Measurements from ENCODE around the gene FARP1. TPM values are rescaled to one million over a fixed set of nuclear protein-coding genes. Genes with fewer than 3 reads are reported as not detected.

The FARP1 gene
- total RNA-seq, 2 experiments from 2014 or later = not detected

DNA sequence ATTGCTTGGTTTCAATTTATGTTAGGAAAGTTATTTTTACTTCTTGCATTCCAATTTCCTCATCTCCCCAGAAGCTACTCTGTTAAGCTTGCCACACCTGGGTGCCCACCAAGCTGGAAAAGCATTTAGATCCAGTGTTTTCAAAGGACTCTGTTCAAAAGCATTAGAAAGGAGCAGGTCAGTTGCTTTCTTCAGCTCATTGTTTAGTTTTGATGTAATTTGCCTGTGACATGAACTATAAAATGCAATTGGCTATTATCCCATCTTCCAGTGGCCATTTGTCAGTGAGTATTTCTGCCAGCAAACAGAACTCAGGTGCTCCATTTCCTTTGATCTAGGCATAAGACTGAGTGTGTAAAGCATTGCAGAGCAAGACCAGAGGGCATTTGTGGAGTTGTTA lies 80.8 kb downstream of the FARP1 start:
- Histone ChIP-seq H2AFZ (ENCODE audit: low read length) (no peak overlapping the region), H4K20me1 (ENCODE audit: insufficient read depth, low read length) (no peaks in the 10 kb centered on the region), H3K79me2 (ENCODE audit: insufficient read depth, low read depth, low read length) (no peaks in the 10 kb centered on the region), H3K9me3 (ENCODE audit: low read length) (no peaks in the 10 kb centered on the region), H3K4me3 (ENCODE audit: low read depth, low read length, poor library complexity, severe bottlenecking) (no peak overlapping the region), H3K4me2 (ENCODE audit: low read length) (no peak overlapping the region), H3K36me3 (ENCODE audit: insufficient read depth, low read length) (no peaks in the 10 kb centered on the region), H3K4me1 (ENCODE audit: insufficient read depth, low read length, poor library complexity, severe bottlenecking) (no peaks in the 10 kb centered on the region), H3K27ac (ENCODE audit: low read depth, low read length, poor library complexity, severe bottlenecking) (no peak overlapping the region), H3K9me2 (ENCODE audit: insufficient read depth, low read length) (no peaks in the 10 kb centered on the region)
- ChIA-PET POLR2A (no interaction called here), CTCF (ENCODE audit: unreplicated experiment) (no interaction called here)
- no peak for TF ChIP-seq EZH2phosphoT487 (IDR thresholded peaks at IDR 0.05; ENCODE audit: borderline replicate concordance, low read depth, low read length)
- TF ChIP-seq, protein P1, sequence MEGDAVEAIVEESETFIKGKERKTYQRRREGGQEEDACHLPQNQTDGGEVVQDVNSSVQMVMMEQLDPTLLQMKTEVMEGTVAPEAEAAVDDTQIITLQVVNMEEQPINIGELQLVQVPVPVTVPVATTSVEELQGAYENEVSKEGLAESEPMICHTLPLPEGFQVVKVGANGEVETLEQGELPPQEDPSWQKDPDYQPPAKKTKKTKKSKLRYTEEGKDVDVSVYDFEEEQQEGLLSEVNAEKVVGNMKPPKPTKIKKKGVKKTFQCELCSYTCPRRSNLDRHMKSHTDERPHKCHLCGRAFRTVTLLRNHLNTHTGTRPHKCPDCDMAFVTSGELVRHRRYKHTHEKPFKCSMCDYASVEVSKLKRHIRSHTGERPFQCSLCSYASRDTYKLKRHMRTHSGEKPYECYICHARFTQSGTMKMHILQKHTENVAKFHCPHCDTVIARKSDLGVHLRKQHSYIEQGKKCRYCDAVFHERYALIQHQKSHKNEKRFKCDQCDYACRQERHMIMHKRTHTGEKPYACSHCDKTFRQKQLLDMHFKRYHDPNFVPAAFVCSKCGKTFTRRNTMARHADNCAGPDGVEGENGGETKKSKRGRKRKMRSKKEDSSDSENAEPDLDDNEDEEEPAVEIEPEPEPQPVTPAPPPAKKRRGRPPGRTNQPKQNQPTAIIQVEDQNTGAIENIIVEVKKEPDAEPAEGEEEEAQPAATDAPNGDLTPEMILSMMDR (conservative IDR thresholded peaks at IDR 0.05; ENCODE audit: low read length) = no peak
- intact Hi-C loops (cut with micrococcal nuclease; ENCODE audit: unreplicated experiment) = no loop called here
- no peak for DNase-seq (ENCODE audit: low spot score)
- BruUV-seq (replicated peaks) = no TSS peak

DNA sequence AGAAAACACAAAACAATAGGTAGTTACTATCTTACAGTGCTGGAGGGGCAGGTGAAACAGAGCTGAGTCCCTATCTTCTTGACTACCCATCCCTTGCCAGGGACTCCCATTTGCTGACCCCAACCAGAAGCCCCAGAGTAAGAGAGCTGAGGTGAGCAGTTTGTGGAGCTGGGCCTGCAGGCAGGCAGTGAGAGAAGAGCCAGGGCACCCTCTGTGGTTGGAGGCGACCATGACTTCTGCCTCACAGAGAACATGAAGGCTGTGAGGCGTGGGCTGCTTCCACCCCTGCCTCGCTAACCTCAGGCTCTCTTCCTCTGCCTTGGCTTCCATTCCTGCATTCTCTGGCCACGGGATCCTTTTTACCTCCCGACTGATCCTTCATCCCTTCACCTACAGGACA lies 81.7 kb downstream of the FARP1 start:
- ChIA-PET CTCF (ENCODE audit: unreplicated experiment) (no interaction called here), POLR2A (no interaction called here)
- H3K9me2 ChIP-seq (ENCODE audit: insufficient read depth, low read length) = no peaks in the 10 kb centered on the region
- TF ChIP-seq, protein P1 (conservative IDR thresholded peaks at IDR 0.05; ENCODE audit: low read length) = no peak
- no peak for TF ChIP-seq EZH2phosphoT487 (IDR thresholded peaks at IDR 0.05; ENCODE audit: borderline replicate concordance, low read depth, low read length)
- no peak for DNase-seq (ENCODE audit: low spot score)
- no peaks in the 10 kb centered on the region for H3K79me2 ChIP-seq (ENCODE audit: insufficient read depth, low read depth, low read length)
- no TSS peak for BruUV-seq (replicated peaks)
- H2AFZ ChIP-seq (ENCODE audit: low read length) = no peak overlapping the region
- H3K27ac ChIP-seq (ENCODE audit: low read depth, low read length, poor library complexity, severe bottlenecking) = no peak overlapping the region
- no peak overlapping the region for H3K4me3 ChIP-seq (ENCODE audit: low read depth, low read length, poor library complexity, severe bottlenecking)
- no peak overlapping the region for H3K4me2 ChIP-seq (ENCODE audit: low read length)
- no peaks in the 10 kb centered on the region for H3K4me1 ChIP-seq (ENCODE audit: insufficient read depth, low read length, poor library complexity, severe bottlenecking)
- H3K36me3 ChIP-seq (ENCODE audit: insufficient read depth, low read length) = no peaks in the 10 kb centered on the region
- no peaks in the 10 kb centered on the region for H4K20me1 ChIP-seq (ENCODE audit: insufficient read depth, low read length)
- H3K9me3 ChIP-seq (ENCODE audit: low read length) = no peaks in the 10 kb centered on the region
- intact Hi-C loops (cut with micrococcal nuclease; ENCODE audit: unreplicated experiment) = no loop called here

DNA sequence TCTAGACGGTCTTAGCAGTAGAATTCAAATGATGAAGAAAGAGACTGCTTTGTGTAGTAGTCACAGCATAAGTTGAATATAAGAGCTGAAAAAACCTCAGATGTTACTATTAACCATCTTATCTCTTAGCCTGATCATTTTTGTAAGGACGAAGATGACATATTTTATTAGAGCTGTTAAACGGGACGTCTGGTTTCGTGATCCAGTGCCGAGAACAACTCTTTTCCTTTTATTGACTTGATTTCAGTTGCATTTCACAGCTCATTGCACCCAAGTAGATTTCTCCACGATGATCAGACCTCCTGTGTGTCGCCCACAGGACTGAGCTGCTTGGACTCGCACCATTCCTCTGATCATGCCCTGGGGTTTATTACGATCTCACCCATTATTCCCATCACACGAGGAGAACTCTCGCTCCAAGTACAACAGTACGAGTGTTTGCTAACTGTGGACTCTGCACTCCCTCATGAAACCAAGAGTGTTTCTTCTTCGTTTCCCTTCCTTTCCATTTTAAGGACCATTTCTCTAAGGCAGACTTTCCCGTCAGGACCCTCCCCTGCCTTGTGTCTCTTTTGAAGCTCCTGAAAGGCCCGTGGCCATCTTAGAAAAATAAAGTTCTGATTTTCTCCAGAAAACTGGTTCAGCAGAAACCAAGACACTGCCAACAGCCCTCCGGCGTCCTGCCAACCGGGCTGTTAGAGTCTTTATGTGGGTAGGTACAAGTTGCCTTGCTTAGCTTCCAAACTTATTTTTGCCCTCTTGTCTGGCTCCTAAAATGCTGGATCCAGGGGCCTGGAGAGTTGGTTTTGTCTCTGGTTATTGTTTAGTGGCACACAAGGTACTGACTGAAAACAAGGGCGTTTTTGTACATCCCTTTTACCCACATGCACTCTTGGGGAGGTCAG lies 82.4 kb downstream of the FARP1 start:
- ChIA-PET POLR2A (no interaction called here), CTCF (ENCODE audit: unreplicated experiment) (no interaction called here)
- Histone ChIP-seq H3K9me3 (ENCODE audit: low read length) (no peaks in the 10 kb centered on the region), H3K27ac (ENCODE audit: low read depth, low read length, poor library complexity, severe bottlenecking) (no peak overlapping the region), H3K4me3 (ENCODE audit: low read depth, low read length, poor library complexity, severe bottlenecking) (no peak overlapping the region), H3K4me1 (ENCODE audit: insufficient read depth, low read length, poor library complexity, severe bottlenecking) (no peaks in the 10 kb centered on the region), H3K79me2 (ENCODE audit: insufficient read depth, low read depth, low read length) (no peaks in the 10 kb centered on the region), H4K20me1 (ENCODE audit: insufficient read depth, low read length) (no peaks in the 10 kb centered on the region), H3K4me2 (ENCODE audit: low read length) (no peak overlapping the region), H2AFZ (ENCODE audit: low read length) (no peak overlapping the region), H3K36me3 (ENCODE audit: insufficient read depth, low read length) (no peaks in the 10 kb centered on the region), H3K9me2 (ENCODE audit: insufficient read depth, low read length) (no peaks in the 10 kb centered on the region)
- DNase-seq (ENCODE audit: low spot score) = no peak
- intact Hi-C loops (cut with micrococcal nuclease; ENCODE audit: unreplicated experiment) = no loop called here
- no TSS peak for BruUV-seq (replicated peaks)
- TF ChIP-seq, protein P1 (conservative IDR thresholded peaks at IDR 0.05; ENCODE audit: low read length) = no peak
- TF ChIP-seq EZH2phosphoT487 (IDR thresholded peaks at IDR 0.05; ENCODE audit: borderline replicate concordance, low read depth, low read length) = no peak
